GM18507 (cell line): Measurements from ENCODE around the gene MOSPD3.

Experiments
- DNase-seq: peaks from one replicate; pipeline ENCODE4 v3.0.0; 2011; ENCODE audit warnings: low read depth; ENCODE audit not compliant: insufficient read length; ENCODE audit errors: extremely low spot score
- FAIRE-seq: peaks from 2 replicates; lab custom pipeline; 2011; peaks lifted over from hg19 to GRCh38; lab: Jason Lieb, UNC

MOSPD3 gene

DNA sequence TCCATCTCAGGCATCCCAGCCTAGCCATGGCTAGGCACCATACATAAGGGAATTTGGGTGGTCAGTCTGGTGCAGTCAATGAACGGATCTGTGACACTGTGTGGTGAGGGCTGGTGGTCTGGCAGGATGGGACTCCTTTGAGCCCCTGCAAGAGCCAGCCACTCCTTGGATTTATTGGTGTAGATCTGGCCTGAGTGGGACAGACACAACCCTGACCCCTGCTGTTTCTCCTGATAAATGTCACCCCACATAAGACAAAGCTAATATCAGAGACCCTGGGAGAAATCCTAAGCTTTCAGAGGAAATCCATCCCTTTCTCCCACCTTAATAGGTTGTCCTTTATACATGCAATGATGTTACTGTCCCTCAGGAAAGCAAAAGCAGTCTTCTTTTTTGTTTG lies 23.9 kb upstream of the MOSPD3 start:
- no peak for DNase-seq
- FAIRE-seq: no peak

DNA sequence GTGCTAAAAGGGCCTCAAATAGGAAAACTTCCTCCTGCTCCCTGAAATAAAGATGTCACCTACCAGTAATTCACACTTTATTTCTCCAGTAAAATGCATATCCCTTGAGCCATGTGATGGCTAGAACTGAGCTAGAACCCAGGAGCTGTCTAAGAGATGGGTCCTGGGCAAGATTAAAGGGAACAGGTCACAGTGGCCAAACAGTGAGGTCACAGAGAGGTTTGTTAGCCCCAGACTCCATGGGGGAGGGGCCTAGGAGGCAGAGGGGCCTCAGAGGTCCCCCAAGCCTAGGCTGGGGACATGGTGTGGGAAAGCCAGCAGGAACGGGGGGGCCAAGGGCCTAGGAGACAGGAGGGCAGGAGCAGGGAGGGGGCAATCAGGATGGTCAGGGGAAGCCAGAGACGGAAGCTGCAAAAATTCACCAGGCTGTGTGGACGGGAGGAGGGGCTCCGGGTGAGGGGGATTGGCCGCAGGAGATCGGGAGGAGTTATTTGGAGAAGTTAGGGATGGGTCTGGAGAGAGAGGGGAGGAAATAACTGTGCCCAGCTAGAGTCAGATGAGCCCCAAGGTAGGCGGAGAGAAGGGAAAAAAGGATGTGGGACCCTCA lies 22.9 kb upstream of the MOSPD3 start:
- no peak for DNase-seq
- FAIRE-seq: no peak

DNA sequence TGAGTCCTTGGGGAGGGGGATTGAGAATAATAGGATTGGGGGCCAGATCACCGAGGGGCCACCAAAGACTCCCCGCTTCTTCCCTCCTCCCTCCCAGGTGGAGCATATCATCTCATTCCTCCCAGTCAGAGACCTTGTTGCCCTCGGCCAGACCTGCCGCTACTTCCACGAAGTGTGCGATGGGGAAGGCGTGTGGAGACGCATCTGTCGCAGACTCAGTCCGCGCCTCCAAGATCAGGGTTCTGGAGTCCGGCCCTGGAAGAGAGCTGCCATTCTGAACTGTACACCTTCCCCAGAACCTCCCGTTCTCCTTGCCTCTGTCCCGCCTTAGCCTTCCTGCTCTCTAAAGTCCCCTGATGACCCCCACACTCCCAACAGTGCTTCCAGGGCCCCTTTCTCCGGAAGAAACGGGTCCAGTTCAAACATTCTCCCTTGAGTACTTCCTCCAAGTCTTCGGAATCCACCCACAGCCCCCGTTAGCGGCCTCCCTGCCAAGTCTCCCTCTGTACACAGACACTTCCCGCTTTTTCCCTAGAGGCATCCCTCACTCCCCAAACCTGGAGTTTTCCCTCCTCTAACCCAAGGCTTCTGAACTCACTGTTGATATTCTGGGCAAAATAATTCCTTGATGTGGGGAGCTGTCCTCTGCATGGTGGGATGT lies 22.1 kb upstream of the MOSPD3 start:
- FAIRE-seq (no peak), DNase-seq (no peak)

DNA sequence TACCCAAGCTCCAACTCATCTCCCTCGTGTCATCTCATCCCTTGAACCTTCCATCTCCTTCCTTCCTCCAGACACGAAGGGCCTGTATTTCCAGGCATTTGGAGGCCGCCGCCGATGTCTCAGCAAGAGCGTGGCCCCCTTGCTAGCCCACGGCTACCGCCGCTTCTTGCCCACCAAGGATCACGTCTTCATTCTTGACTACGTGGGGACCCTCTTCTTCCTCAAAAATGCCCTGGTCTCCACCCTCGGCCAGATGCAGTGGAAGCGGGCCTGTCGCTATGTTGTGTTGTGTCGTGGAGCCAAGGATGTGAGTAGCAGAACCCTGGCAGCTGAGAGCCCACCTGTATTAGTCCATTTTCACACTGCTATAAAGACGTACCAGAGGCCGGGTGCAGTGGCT lies 20.7 kb upstream of the MOSPD3 start:
- FAIRE-seq (no peak), DNase-seq (no peak)

DNA sequence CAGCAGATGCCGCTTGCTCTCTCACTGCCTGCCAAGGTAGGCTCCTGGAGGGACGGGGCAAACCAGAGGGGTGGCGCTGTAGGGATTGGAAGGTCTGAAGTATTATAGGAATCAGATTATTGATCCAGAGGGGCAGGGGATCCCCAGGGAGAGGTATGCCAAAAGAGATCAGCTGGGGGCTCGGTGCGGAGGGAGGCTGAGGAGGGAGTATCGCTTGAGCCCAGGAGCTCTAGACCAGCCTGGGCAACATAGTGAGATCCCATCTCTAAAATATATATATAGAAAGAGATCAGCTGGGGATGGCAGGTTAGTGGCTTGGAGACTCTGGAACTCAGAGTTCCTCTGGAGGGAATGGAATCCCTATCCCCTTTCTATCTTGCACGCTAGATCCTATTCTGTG lies 17.2 kb upstream of the MOSPD3 start:
- FAIRE-seq: no peak
- DNase-seq: no peak

DNA sequence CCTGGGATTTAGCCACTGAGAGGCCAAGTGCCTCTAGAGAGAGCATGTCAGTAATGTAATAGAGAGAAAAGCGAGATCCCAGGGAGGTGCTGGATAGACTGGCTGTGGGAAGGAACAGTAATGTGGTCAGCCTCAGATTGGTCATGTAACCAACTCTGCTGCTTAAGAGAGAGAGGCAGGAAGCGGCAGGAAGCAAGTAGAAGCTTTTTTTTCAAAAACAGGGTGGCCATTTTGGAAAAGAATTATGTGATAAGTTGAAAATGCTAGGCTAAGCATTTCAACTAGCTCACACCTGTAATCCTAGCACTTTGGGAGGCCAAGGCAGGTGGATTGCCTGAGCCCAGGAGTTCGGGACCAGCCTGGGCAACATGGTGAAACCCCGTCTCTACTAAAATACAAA lies 13.9 kb upstream of the MOSPD3 start:
- no peak for FAIRE-seq

DNA sequence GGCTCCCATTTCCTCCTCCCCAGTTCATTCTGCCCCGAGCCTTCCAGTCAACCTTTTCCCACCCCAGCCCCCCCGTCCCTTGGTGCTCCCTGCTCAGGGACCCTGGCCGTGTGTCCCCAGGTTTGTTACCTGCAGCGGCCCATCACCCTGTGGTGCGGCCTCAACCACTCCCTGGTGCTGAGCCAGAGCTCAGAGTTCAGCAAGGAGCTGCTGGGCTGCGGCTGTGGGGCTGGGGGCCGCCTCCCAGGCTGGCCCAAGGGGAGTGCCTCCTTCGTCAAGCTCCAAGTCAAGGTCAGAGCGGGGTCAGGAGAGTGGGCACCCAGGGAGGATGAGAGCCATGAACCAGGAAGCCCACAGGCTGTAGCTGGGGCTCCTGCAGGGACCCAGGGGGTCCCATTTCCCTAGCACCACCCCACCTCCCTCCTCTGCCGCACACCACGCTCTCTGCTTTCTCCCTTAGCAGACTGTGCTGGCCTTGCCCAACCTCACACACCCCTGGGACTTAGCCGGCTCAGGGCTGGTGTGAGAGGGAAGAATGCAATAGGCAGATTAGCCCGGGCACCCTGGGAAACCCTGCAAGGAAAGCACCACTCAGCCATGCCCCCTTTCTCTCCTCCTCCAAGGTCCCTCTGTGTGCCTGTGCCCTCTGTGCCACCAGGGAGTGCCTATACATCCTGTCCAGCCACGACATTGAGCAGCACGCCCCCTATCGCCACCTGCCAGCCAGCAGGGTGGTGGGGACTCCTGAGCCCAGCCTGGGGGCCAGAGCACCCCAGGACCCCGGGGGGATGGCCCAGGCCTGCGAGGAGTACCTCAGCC lies 12.2 kb upstream of the MOSPD3 start:
- no peak for DNase-seq
- FAIRE-seq: no peak

More for the DNA sequence above, 13.9 kb upstream of the MOSPD3 start:
- DNase-seq: no peak

DNA sequence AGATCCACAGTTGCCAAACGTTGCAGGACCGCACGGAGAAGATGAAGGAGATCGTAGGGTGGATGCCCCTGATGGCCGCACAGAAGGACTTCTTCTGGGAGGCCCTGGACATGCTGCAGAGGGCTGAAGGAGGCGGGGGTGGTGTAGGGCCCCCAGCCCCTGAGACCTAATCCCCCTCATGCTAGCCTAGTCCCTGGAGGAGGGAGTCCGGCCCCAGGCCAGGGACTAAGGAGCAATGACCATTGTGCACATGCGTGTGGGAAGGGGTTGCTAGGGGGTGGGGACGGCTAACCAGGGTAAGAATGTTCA lies 11.7 kb upstream of the MOSPD3 start:
- FAIRE-seq: no peak
- no peak for DNase-seq

DNA sequence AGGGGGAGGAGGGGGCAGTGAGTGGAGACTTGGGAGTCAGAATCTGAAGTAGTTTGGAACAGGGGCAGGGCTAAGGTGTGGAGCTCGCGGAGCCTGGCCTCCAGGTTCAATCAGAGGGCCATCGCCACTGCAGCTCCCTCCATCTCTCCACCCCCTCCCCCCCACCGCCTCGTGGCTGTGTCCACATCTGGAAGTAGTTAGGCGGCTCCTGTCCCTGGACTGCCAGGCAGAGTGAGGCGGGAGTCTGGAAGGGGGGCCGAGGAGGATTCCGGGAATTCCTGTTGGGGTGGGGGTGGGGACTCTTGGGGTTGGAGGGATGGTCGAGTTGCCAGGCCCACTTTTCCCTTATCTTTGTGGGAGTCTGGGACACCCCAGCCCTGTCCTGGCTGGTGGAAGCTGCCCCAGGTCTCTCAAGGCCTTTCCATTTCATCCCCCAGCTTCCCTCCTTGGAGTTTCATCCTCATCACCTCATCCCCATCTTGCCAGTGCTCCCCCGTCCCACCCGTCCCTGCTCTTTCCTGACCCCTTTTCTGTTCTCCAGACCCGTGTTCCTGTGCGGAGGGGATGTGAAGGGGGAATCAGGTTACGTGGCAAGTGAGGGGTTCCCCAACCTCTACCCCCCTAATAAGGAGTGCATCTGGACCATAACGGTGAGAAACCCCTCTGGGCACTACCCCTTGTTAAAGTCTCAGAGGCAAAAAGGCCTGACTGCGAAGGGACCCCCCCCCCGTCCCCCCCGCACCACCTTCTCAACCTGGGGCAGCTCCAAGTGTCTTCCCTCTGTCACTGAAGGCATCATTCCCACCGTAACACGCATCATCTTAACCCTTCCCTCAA lies 9.2 kb upstream of the MOSPD3 start:
- no peak for FAIRE-seq
- DNase-seq: no peak

DNA sequence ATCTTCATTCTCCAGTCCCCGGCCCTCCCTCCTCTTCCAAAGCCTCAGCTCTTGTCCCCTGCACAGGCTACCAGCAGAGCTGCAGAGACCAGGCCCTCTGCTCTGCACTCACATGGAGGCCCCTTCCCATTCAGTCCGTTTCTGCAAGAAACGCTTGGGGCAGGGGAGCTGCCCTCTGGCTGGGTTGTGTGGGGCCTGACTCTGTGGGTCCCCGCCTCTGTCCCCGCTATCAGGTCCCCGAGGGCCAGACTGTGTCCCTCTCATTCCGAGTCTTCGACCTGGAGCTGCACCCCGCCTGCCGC lies 8.7 kb upstream of the MOSPD3 start:
- DNase-seq (no peak), FAIRE-seq (no peak)

DNA sequence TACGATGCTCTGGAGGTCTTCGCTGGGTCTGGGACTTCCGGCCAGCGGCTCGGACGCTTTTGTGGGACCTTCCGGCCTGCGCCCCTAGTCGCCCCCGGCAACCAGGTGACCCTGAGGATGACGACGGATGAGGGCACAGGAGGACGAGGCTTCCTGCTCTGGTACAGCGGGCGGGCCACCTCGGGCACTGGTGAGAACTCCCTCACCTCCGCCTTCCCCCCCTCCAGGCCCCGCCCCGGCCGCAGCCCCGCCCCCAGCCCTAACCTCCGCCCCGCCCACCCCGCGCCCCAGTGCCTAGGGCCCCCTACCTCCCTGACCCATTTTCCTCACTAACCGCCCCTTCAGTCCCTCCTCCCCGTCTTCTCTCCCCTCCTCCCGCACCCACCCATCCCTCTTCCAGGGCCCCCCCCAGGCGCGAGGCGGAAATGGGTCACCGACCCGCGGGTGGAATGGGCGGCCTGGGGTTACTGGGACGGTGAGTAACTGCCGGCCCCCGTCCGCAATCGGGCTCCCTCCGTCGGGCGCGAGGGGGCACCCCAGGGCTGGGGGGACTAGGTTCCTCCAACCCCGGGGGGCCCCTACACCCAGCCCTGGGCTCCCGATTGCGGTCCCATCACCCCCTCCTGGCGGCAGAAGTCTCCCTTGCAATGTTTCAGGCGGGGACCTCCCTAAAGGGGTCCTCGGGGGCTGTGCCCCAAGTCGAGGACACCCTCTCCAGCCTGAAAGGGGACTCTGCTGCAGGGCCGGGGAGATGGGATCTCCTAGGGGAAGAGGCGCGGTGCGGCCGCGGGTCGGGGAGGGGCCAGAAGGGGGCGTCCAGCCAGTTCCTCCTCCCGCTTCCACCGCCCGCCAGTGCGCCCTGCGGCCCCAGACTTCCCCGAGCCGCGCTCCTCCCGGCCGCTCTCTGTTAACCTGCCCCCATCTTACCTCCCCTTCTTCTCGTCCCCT lies 8.0 kb upstream of the MOSPD3 start:
- FAIRE-seq: peak; percentile 26
- DNase-seq: peak; percentile 78

DNA sequence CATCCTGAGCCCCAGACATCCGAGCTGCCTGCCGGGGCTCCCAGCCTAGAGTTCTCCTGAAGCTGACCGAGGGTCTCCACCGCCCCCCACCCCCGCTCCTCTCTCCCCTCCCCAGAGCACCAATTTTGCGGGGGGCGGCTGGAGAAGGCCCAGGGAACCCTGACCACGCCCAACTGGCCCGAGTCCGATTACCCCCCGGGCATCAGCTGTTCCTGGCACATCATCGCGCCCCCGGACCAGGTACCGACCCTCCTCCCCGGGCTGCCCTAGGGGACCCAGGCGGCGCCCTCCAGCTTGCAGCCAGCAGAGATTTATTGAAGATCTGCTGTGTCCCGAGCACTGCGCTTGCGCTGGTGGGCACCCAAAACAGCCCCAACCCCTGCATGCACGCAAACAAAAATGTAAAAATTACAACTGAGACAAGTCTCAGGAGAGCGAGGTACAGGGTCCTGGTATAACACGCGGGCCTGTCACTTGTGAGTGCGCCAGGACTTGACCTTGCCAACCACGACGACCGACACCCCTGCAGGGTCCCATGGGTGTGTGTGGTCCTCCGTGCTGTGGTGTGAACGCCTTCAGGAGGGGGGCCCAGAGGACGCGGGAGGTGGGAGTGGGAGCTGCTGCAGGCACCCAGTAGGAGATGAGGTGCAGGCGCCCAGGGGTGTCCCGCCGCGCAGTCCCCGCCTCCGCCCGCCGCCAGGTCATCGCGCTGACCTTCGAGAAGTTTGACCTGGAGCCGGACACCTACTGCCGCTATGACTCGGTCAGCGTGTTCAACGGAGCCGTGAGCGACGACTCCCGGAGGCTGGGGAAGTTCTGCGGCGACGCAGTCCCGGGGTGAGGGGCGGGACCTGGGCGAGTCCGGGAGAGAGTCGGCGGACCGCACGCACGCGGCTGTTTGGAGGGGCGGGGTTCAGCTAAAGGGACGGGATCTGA lies 7.1 kb upstream of the MOSPD3 start:
- DNase-seq (no peak), FAIRE-seq (no peak)

DNA sequence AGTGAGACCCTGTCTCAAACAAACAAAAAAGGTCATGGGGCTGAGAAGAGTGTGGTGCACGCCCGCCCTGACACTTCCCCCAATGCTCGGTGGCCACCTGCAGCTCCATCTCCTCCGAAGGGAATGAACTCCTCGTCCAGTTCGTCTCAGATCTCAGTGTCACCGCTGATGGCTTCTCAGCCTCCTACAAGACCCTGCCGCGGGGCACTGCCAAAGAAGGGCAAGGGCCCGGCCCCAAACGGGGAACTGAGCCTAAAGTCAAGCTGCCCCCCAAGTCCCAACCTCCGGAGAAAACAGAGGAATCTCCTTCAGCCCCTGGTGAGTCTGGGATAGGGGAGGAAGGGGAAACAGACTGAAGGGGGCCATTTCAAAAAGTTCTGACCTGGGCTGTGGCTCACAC lies 6.0 kb upstream of the MOSPD3 start:
- DNase-seq: no peak
- no peak for FAIRE-seq

DNA sequence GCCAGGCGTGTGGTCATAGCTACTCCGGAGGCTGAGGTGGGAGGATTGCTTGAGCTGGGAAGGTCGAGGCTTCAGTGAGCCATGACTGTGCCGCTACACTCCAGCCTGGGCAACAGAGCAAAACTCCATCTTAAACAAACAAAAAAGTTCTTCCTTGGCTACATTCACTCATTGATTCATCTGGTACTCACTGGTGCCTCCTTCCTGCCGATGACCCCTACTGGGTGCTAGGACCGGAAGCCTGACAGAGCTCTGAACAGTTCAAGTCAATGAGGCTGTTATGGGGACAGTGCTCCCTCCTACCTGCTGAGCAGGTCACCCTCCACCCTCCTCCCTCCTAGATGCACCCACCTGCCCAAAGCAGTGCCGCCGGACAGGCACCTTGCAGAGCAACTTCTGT lies 5.2 kb upstream of the MOSPD3 start:
- DNase-seq (no peak), FAIRE-seq (no peak)

DNA sequence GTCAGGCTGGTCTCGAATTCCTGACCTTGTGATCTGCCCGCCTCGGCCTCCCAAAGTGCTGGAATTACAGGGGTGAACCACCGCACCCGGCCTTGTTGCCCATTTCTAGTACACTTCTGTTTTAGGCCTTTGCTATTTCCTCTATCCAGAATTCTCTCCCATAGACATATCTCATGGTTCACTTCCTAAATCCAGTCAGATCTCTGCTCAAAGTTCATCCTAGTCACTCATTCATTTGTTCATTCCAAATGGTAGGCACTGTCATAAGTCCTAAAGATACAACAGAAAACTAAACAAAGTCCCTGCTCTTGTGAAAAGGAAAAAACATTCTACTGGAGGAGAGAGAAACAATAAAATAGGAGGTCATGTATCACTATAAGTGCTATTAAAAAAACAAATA lies 2.4 kb upstream of the MOSPD3 start:
- DNase-seq: no peak
- no peak for FAIRE-seq

DNA sequence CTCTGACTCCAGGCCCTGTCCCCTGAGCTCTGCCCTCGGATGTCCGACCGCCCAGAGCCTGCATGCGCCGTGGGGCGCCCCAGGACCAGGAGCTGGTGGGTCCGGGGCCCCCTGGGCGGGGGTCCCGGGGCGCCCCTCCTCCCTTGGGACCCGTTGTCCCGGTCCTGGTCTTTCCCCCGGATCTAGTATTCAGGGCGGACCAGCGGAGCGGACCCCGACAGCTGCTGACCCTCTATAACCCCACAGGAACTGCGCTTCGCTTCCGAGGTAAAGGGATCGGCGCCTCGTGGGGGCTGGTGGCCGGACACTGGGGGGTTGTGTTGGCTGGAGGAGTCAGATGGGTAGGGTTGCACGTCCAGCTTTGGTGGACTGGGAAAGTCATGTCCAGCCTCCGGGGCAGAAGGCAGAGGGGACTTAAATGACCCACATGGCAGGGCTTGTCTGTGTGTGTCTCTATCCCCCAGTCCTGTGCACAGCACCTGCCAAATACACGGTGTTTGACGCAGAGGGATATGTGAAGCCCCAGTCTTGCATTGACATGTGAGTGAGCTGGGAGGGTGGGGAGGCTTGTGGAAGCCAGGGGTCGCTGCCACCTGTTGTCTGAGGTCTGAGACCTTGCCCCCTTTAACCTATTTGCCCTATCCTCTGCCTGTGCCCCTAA lies 520 bp downstream of the MOSPD3 start:
- no peak for FAIRE-seq
- no peak for DNase-seq

DNA sequence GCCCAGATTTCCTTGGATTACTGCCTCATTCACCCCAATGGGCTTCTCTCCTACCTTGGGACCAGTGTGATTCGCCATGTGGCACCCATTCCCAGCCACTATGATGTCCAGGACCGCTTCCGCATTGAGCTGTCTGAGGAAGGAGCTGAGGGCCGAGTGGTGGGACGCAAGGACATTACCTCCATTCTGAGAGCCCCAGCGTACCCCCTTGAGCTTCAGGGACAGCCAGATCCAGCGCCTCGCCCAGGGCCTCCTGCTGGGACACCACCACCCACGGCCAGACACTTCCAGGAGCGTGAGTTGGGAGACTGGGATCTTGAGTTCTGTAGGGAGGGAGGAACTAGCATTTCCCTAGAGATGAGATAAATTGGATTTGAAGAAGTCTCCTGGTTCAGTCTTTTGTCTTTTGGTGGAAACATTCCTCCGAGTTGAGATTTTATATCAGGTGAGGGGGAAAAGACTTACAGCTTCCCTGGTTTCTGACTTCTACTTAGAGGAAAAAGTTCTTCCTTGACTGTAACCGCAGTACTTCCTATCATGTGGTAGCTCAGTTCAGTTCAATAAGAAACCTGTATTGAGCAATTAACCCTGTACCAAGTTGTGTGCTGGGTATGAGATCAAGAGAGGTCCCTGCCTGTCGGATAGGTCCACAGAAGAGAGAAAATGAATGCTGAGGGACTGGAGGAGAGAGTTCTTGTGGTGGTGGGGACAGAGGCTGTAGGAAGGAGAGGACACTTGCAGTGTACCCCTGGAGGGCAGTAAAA lies 1.3 kb downstream of the MOSPD3 start:
- FAIRE-seq (no peak), DNase-seq (no peak)
